GM19452 (cell line): Measurements from ENCODE around the gene FILIP1L.

ENCODE experiments used
- ATAC-seq: cut with Tn5 transposase; IDR thresholded peaks from one replicate; pipeline ENCODE4 v1.9.1; 2021; ENCODE audit not compliant: unreplicated experiment

FILIP1L gene

GRCh38 chr3:100019719-100020118 is 94.6 kb downstream of the FILIP1L start:
- ATAC-seq = no peak

GRCh38 chr3:100018806-100019205 is 95.5 kb downstream of the FILIP1L start:
- no peak for ATAC-seq

GRCh38 chr3:100010087-100010417 is 104.2 kb downstream of the FILIP1L start:
- no peak for ATAC-seq

- ATAC-seq = no peak
These were observed 104.8 kb downstream of the FILIP1L start for GRCh38 chr3:100009276-100010086.

GRCh38 chr3:100008081-100008698 is 106.1 kb downstream of the FILIP1L start:
- ATAC-seq = no peak

- no peak for ATAC-seq
These were observed 107.0 kb downstream of the FILIP1L start for GRCh38 chr3:100007313-100007712.

- ATAC-seq = no peak
These were observed 107.6 kb downstream of the FILIP1L start for GRCh38 chr3:100006570-100007271.

- ATAC-seq = no peak
These were observed 108.5 kb downstream of the FILIP1L start for GRCh38 chr3:100005665-100006393.

GRCh38 chr3:100004931-100005330 is 109.4 kb downstream of the FILIP1L start:
- ATAC-seq = no peak

GRCh38 chr3:100003609-100004503 is 110.4 kb downstream of the FILIP1L start:
- ATAC-seq = no peak

- no peak for ATAC-seq
These were observed 111.5 kb downstream of the FILIP1L start for GRCh38 chr3:100002599-100003350.

- no peak for ATAC-seq
These were observed 112.6 kb downstream of the FILIP1L start for GRCh38 chr3:100001526-100002270.

GRCh38 chr3:100001083-100001482 is 113.2 kb downstream of the FILIP1L start:
- ATAC-seq = no peak

GRCh38 chr3:99999536-99999935 is 114.8 kb downstream of the FILIP1L start:
- ATAC-seq = no peak

- no peak for ATAC-seq
These were observed 117.0 kb downstream of the FILIP1L start for GRCh38 chr3:99997293-99997692.

- no peak for ATAC-seq
These were observed 124.1 kb downstream of the FILIP1L start for GRCh38 chr3:99990179-99990578.

GRCh38 chr3:99984668-99985067 is 129.6 kb downstream of the FILIP1L start:
- no peak for ATAC-seq

GRCh38 chr3:99984139-99984538 is 130.2 kb downstream of the FILIP1L start:
- ATAC-seq = no peak

GRCh38 chr3:99982650-99983049 is 131.7 kb downstream of the FILIP1L start:
- ATAC-seq = no peak
